Measurements from ENCODE around the gene CNTNAP4. TPM values are rescaled to one million over a fixed set of nuclear protein-coding genes. Genes with fewer than 3 reads are reported as not detected.

The CNTNAP4 gene
- total and polyA plus RNA-seq, 2 of the 4 experiments (the other 2 are of a cell fraction) = not detected

DNA sequence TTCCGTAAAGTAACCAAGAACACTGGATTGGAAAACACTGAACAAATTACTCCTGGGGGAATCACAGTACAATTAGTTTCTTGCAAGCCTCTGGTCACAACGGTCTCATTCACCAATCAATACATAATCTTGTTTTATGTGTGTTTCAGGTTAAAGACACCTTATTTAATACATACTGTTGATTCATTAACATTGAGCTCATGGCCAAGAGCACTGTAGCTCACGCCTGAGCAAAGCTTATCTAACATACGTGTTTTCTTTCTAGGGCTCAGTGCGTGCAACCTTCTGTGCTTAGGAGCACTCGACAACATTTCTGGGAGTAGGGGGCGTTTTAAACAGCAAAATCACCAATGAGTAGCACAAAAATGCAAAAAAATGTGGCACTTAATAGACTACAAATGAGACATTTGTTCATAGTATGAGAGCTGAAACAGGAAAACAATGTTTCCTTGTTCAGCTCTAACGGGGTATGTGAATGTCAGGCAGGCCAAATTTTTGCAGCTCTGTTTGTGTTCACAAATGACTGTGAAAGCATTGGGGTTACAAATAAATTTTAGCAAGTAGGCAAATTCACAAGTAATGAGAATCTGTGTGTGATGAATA, 206.2 kb downstream of the CNTNAP4 start:
- Histone ChIP-seq H3K79me1 (ENCODE audit: low read depth in 1 of 2, low read length in 2 of 2) (no peaks in the 10 kb centered on the region), H2AK9ac (replicated peaks; ENCODE audit: low read depth, low read length, poor library complexity) (no peak overlapping the region), H2BK120ac (ENCODE audit: low read depth, low read length) (no peak overlapping the region), H3K4me1 (ENCODE audit: control insufficient read depth, insufficient read depth, low read length) (no peaks in the 10 kb centered on the region), H3K27me3 (ENCODE audit: control insufficient read depth, insufficient read depth, low read length) (no peaks in the 10 kb centered on the region), H3K56ac (ENCODE audit: extremely low read depth, insufficient read depth, low read length) (no peak overlapping the region), H3K14ac (replicated peaks; ENCODE audit: low read depth, low read length) (no peak overlapping the region), H2AFZ (replicated peaks; ENCODE audit: low read length, poor library complexity) (no peak overlapping the region), H3K23ac (ENCODE audit: low read depth, low read length) (no peak overlapping the region), H4K91ac (ENCODE audit: insufficient read depth, low read depth, low read length) (no peak overlapping the region), H3K9ac (ENCODE audit: low read depth, low read length) (no peak overlapping the region), H4K5ac (ENCODE audit: low read depth, low read length) (no peak overlapping the region), H2BK5ac (ENCODE audit: low read depth, low read length, poor library complexity, severe bottlenecking) (no peak overlapping the region), H3K9me3 (ENCODE audit: control insufficient read depth, insufficient read depth, low read length) (no peaks in the 10 kb centered on the region), H2BK15ac (ENCODE audit: low read depth, low read length) (no peak overlapping the region), H2AK5ac (ENCODE audit: low read depth, low read length) (no peak overlapping the region), H3K9me1 (ENCODE audit: insufficient read depth, low read length) (no peaks in the 10 kb centered on the region), H2BK20ac (ENCODE audit: low read depth, low read length) (no peak overlapping the region), H3K36me3 (ENCODE audit: control insufficient read depth, insufficient read depth, low read length) (no peaks in the 10 kb centered on the region), H3K4me2 (ENCODE audit: low read depth, low read length) (no peak overlapping the region), H3K18ac (ENCODE audit: low read depth, low read length) (no peak overlapping the region), H3K4ac (ENCODE audit: low read depth, low read length) (no peak overlapping the region), H4K20me1 (ENCODE audit: insufficient read depth, low read length) (no peaks in the 10 kb centered on the region), H4K8ac (ENCODE audit: low read depth in 2 of 2, low read length in 2 of 2) (no peak overlapping the region), H3K4me3 (ENCODE audit: insufficient read depth, low read depth, low read length) (no peak overlapping the region), H3K27ac (ENCODE audit: insufficient read depth, low read length) (no peak overlapping the region)
- WGBS, 2 experiments (ENCODE audit: extremely low coverage in 2 of 2, insufficient read length in 1 of 2) = 57% methylated on average over 1 of the region's 8 CpGs; no CpG with 5 or more reads in 1 of the 2 experiments
- in situ Hi-C loops (cut with MboI; ENCODE audit: low sequenced_read_pairs) = no loop called here
- TF ChIP-seq POLR2A (IDR thresholded peaks at IDR 0.05; ENCODE audit: low read depth, low read length) (no peak), NFE2L2 (IDR thresholded peaks at IDR 0.05; ENCODE audit: low read depth, low read length) (no peak), MAZ (IDR thresholded peaks at IDR 0.05; ENCODE audit: borderline replicate concordance, low read depth, low read length) (no peak), CEBPB (IDR thresholded peaks at IDR 0.05; ENCODE audit: low read depth, low read length) (no peak), BHLHE40 (IDR thresholded peaks at IDR 0.05; ENCODE audit: low read depth, low read length) (no peak), MXI1 (IDR thresholded peaks at IDR 0.05; ENCODE audit: borderline replicate concordance, low read depth, low read length) (no peak), SMC3 (IDR thresholded peaks at IDR 0.05; ENCODE audit: low read depth, low read length) (no peak), CHD1 (IDR thresholded peaks at IDR 0.05; ENCODE audit: low read depth, low read length) (no peak)
- TF ChIP-seq, protein P1, sequence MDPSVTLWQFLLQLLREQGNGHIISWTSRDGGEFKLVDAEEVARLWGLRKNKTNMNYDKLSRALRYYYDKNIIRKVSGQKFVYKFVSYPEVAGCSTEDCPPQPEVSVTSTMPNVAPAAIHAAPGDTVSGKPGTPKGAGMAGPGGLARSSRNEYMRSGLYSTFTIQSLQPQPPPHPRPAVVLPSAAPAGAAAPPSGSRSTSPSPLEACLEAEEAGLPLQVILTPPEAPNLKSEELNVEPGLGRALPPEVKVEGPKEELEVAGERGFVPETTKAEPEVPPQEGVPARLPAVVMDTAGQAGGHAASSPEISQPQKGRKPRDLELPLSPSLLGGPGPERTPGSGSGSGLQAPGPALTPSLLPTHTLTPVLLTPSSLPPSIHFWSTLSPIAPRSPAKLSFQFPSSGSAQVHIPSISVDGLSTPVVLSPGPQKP (IDR thresholded peaks at IDR 0.05; ENCODE audit: borderline replicate concordance, low read depth, low read length) = no peak
- TF ChIP-seq, protein P2, sequence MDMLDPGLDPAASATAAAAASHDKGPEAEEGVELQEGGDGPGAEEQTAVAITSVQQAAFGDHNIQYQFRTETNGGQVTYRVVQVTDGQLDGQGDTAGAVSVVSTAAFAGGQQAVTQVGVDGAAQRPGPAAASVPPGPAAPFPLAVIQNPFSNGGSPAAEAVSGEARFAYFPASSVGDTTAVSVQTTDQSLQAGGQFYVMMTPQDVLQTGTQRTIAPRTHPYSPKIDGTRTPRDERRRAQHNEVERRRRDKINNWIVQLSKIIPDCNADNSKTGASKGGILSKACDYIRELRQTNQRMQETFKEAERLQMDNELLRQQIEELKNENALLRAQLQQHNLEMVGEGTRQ (IDR thresholded peaks at IDR 0.05; ENCODE audit: low read depth, low read length) = no peak
- no TSS peak for BruUV-seq (replicated peaks)
- intact Hi-C loops (cut with micrococcal nuclease) = no loop called here
- dilution Hi-C loops (cut with HindIII; ENCODE audit: low sequenced_read_pairs, unreplicated experiment) = no loop called here
- CTCF ChIA-PET = no interaction called here
- POLR2A ChIA-PET (ENCODE audit: unreplicated experiment) = no interaction called here
- no peak for DNase-seq
- ATAC-seq (ENCODE audit: low read depth) = no peak
